ENCODE measurements around the gene PIP4K2A.

The PIP4K2A gene

DNA sequence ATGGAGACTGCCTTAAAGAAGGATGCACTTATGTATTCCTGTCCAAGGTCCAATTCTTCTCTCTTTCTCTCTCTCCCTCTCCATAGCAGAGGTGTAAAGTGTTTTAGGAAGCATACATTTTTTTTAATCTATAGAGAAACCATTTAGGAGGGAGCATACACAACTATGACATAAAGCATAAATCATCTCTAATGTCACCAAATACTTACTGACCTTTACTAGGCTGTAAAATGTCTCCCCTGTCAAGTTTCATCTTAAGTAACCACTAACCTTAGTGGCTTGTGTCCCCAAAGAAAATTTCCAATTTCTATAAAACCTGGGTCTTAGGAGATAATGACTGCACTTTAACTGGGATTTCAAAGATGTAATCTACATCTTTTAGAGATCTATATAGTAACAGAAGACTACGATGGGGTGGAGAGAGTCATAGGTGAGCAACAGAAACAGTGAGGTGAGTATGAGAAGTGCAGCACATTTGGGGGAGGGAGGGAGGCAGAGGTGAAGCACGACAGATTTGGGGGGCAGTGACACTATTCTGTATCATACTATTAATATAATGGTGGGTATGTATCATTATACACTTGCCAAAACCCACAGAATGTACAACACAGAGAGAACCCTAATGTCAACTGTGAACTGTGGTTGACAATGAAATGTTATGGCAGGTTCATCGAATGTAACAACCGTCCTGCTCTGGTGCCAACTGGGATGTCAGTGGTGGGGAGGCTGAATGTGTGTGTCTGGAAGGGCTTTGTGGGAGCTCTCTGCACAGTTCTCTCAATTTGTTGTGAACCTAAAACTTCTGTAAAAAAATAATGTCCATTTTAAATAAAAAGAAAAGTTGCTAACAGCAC lies 79.5 kb downstream of the PIP4K2A start:
- no peaks in the 10 kb centered on the region for H3K27me3 ChIP-seq (ENCODE audit: control insufficient read depth in 1 of 2, insufficient read depth in 2 of 2, low read length in 2 of 2)
- H3K9me3 ChIP-seq (ENCODE audit: control insufficient read depth in 1 of 2, low read length in 2 of 2), result no peaks in the 10 kb centered on the region
- H3K4me1 ChIP-seq (ENCODE audit: control insufficient read depth in 1 of 2, insufficient read depth in 2 of 2, low read length in 2 of 2), result peaks cover 6 to 31% of the 10 kb centered on the region in 2 donors
- no peak overlapping the region for H3K4me3 ChIP-seq (ENCODE audit: low read depth in 1 of 2, low read length in 2 of 2)
- H3K27ac ChIP-seq (ENCODE audit: low read depth, low read length), result no peak overlapping the region
- no peak overlapping the region for H3K9ac ChIP-seq (ENCODE audit: low read depth in 1 of 2, low read length in 2 of 2)
- H3K36me3 ChIP-seq (ENCODE audit: control insufficient read depth in 1 of 2, insufficient read depth in 2 of 2, low read length in 2 of 2), result no peaks in the 10 kb centered on the region

DNA sequence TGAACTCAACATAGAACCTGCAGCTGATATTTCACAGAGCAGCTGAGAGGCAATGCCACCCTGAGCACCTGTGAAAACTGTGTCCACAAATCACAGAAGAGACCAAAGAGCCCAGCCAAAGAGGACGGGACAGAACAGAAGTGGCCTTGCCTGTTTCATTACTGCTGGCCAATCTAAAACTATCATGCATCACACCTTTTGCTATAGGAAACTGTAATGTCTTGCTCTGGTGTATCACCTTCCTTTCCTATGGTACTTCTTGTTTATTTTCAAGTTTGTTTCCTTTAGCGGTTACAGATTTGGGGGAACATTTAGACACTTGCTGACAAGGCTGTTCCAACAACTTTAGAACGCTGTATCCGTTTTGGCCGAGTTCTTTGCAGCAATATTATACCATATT lies 80.3 kb downstream of the PIP4K2A start:
- no peak overlapping the region for H3K4me3 ChIP-seq (ENCODE audit: low read depth in 1 of 2, low read length in 2 of 2)
- no peaks in the 10 kb centered on the region for H3K9me3 ChIP-seq (ENCODE audit: control insufficient read depth in 1 of 2, low read length in 2 of 2)
- H3K36me3 ChIP-seq (ENCODE audit: control insufficient read depth in 1 of 2, insufficient read depth in 2 of 2, low read length in 2 of 2), result no peaks in the 10 kb centered on the region
- no peaks in the 10 kb centered on the region for H3K27me3 ChIP-seq (ENCODE audit: control insufficient read depth in 1 of 2, insufficient read depth in 2 of 2, low read length in 2 of 2)
- H3K4me1 ChIP-seq (ENCODE audit: control insufficient read depth in 1 of 2, insufficient read depth in 2 of 2, low read length in 2 of 2), result peaks cover 6 to 31% of the 10 kb centered on the region in 2 donors
- no peak overlapping the region for H3K9ac ChIP-seq (ENCODE audit: low read depth in 1 of 2, low read length in 2 of 2)
- no peak overlapping the region for H3K27ac ChIP-seq (ENCODE audit: low read depth, low read length)

DNA sequence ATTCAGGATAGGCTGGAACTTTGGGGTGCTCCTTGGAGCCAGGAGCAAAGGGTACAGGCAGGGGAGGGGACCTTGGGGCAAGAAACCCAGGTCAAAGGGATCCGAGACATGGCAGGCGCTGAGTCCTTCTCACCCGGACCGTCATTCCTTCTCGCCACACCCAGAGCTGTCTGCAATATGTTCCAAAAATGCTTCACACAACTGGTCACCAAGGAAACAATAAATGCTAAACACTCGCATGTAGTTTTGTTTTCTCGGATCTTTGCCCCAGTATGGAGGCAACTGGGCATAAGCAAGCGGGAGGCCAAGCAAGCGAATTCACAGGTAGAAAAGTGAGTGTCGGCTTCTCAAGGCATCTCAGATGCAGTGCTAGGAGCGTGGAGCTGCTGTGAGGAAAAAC lies 80.8 kb downstream of the PIP4K2A start:
- Histone ChIP-seq H3K9ac (ENCODE audit: low read depth in 1 of 2, low read length in 2 of 2) (no peak overlapping the region), H3K27ac (ENCODE audit: low read depth, low read length) (no peak overlapping the region), H3K9me3 (ENCODE audit: control insufficient read depth in 1 of 2, low read length in 2 of 2) (no peaks in the 10 kb centered on the region), H3K36me3 (ENCODE audit: control insufficient read depth in 1 of 2, insufficient read depth in 2 of 2, low read length in 2 of 2) (no peaks in the 10 kb centered on the region), H3K4me3 (ENCODE audit: low read depth in 1 of 2, low read length in 2 of 2) (no peak overlapping the region), H3K27me3 (ENCODE audit: control insufficient read depth in 1 of 2, insufficient read depth in 2 of 2, low read length in 2 of 2) (no peaks in the 10 kb centered on the region), H3K4me1 (ENCODE audit: control insufficient read depth in 1 of 2, insufficient read depth in 2 of 2, low read length in 2 of 2) (peaks cover 6 to 26% of the 10 kb centered on the region in 2 donors)

DNA sequence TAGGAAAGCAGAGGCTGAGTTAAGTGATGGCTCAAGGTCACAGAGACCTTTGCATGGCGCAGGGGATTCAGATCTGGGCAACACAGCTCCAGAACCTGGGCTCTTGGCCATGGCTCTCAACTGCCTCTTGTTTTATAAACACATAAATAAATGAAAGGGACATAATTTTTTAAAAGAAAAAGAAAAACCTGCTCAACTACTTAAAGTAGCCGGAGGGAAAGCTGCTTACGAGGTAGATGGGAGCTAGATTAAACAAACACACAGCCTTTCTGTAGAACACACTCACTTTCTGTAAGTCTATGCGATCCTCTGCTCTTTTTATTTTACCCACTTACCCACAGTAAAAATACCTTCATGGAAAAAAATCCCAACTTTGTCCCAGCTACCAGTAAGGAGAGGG lies 81.3 kb downstream of the PIP4K2A start:
- Histone ChIP-seq H3K9ac (ENCODE audit: low read depth in 1 of 2, low read length in 2 of 2) (no peak overlapping the region), H3K27ac (ENCODE audit: low read depth, low read length) (no peak overlapping the region), H3K4me3 (ENCODE audit: low read depth in 1 of 2, low read length in 2 of 2) (no peak overlapping the region), H3K9me3 (ENCODE audit: control insufficient read depth in 1 of 2, low read length in 2 of 2) (no peaks in the 10 kb centered on the region), H3K36me3 (ENCODE audit: control insufficient read depth in 1 of 2, insufficient read depth in 2 of 2, low read length in 2 of 2) (no peaks in the 10 kb centered on the region), H3K27me3 (ENCODE audit: control insufficient read depth in 1 of 2, insufficient read depth in 2 of 2, low read length in 2 of 2) (no peaks in the 10 kb centered on the region), H3K4me1 (ENCODE audit: control insufficient read depth in 1 of 2, insufficient read depth in 2 of 2, low read length in 2 of 2) (peaks cover 6 to 26% of the 10 kb centered on the region in 2 donors)

DNA sequence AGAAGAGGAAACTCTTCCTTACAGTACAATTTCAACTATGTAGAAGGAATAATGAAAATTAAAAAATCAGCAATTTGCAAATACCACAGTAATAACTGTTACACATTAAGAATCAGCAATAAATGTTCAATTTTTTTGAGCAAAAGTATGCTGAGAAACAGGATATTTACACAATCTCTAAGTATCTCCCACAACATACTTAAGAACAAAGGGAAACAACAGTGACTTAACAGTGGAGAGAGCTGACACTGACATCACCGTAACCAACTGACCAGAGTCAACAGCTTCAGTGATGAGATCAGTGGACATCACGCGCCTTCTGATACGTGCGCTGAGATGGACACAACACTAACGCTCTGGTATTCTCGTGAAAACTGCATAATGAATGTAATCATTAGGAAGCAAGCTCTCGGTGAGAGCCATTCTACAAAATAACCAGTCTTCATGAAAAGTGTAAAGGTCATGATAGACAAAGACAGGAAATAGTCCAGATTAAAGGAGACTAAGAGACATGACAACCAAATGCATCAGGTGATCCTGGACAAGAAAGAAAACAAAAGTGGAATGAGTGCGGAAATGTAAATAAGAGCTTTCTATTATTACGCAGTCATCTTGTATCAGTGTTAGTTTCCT lies 82.6 kb downstream of the PIP4K2A start:
- H3K27ac ChIP-seq (ENCODE audit: low read depth, low read length), result peak overlapping the region; percentile 42
- no peak overlapping the region for H3K9ac ChIP-seq (ENCODE audit: low read depth in 1 of 2, low read length in 2 of 2)
- no peaks in the 10 kb centered on the region for H3K9me3 ChIP-seq (ENCODE audit: control insufficient read depth in 1 of 2, low read length in 2 of 2)
- peaks cover 6 to 26% of the 10 kb centered on the region in 2 donors for H3K4me1 ChIP-seq (ENCODE audit: control insufficient read depth in 1 of 2, insufficient read depth in 2 of 2, low read length in 2 of 2)
- no peaks in the 10 kb centered on the region for H3K36me3 ChIP-seq (ENCODE audit: control insufficient read depth in 1 of 2, insufficient read depth in 2 of 2, low read length in 2 of 2)
- H3K27me3 ChIP-seq (ENCODE audit: control insufficient read depth in 1 of 2, insufficient read depth in 2 of 2, low read length in 2 of 2), result no peaks in the 10 kb centered on the region
- no peak overlapping the region for H3K4me3 ChIP-seq (ENCODE audit: low read depth in 1 of 2, low read length in 2 of 2)

- Histone ChIP-seq H3K4me3 (ENCODE audit: low read depth in 1 of 2, low read length in 2 of 2) (no peak overlapping the region), H3K27ac (ENCODE audit: low read depth, low read length) (peak overlapping the region; percentile 58), H3K36me3 (ENCODE audit: control insufficient read depth in 1 of 2, insufficient read depth in 2 of 2, low read length in 2 of 2) (no peaks in the 10 kb centered on the region), H3K27me3 (ENCODE audit: control insufficient read depth in 1 of 2, insufficient read depth in 2 of 2, low read length in 2 of 2) (no peaks in the 10 kb centered on the region), H3K9ac (ENCODE audit: low read depth in 1 of 2, low read length in 2 of 2) (no peak overlapping the region), H3K4me1 (ENCODE audit: control insufficient read depth in 1 of 2, insufficient read depth in 2 of 2, low read length in 2 of 2) (peaks cover 6 to 26% of the 10 kb centered on the region in 2 donors), H3K9me3 (ENCODE audit: control insufficient read depth in 1 of 2, low read length in 2 of 2) (no peaks in the 10 kb centered on the region)
Measured at GRCh38 chr10:22631185-22631584, 83.2 kb downstream of the PIP4K2A start.

GRCh38 chr10:22630234-22631174 lies 83.9 kb downstream of the PIP4K2A start:
- no peaks in the 10 kb centered on the region for H3K27me3 ChIP-seq (ENCODE audit: control insufficient read depth in 1 of 2, insufficient read depth in 2 of 2, low read length in 2 of 2)
- peaks cover 6 to 26% of the 10 kb centered on the region in 2 donors for H3K4me1 ChIP-seq (ENCODE audit: control insufficient read depth in 1 of 2, insufficient read depth in 2 of 2, low read length in 2 of 2)
- peak overlapping the region; percentile 58 for H3K27ac ChIP-seq (ENCODE audit: low read depth, low read length)

GRCh38 chr10:22629852-22630233 lies 84.5 kb downstream of the PIP4K2A start:
- Histone ChIP-seq H3K4me1 (ENCODE audit: control insufficient read depth in 1 of 2, insufficient read depth in 2 of 2, low read length in 2 of 2) (peaks cover 6 to 27% of the 10 kb centered on the region in 2 donors), H3K36me3 (ENCODE audit: control insufficient read depth in 1 of 2, insufficient read depth in 2 of 2, low read length in 2 of 2) (no peaks in the 10 kb centered on the region), H3K27me3 (ENCODE audit: control insufficient read depth in 1 of 2, insufficient read depth in 2 of 2, low read length in 2 of 2) (no peaks in the 10 kb centered on the region), H3K9me3 (ENCODE audit: control insufficient read depth in 1 of 2, low read length in 2 of 2) (no peaks in the 10 kb centered on the region), H3K27ac (ENCODE audit: low read depth, low read length) (no peak overlapping the region), H3K4me3 (ENCODE audit: low read depth in 1 of 2, low read length in 2 of 2) (no peak overlapping the region), H3K9ac (ENCODE audit: low read depth in 1 of 2, low read length in 2 of 2) (peak overlapping the region in 1 of 2 donors; percentile 39)

More at GRCh38 chr10:22630234-22631174, 83.9 kb downstream of the PIP4K2A start:
- Histone ChIP-seq H3K4me3 (ENCODE audit: low read depth in 1 of 2, low read length in 2 of 2) (peak overlapping the region in 1 of 2 donors; percentile 14), H3K36me3 (ENCODE audit: control insufficient read depth in 1 of 2, insufficient read depth in 2 of 2, low read length in 2 of 2) (no peaks in the 10 kb centered on the region), H3K9ac (ENCODE audit: low read depth in 1 of 2, low read length in 2 of 2) (peak overlapping the region in 1 of 2 donors; percentile 39), H3K9me3 (ENCODE audit: control insufficient read depth in 1 of 2, low read length in 2 of 2) (no peaks in the 10 kb centered on the region)

GRCh38 chr10:22629126-22629525 lies 85.3 kb downstream of the PIP4K2A start:
- H3K36me3 ChIP-seq (ENCODE audit: control insufficient read depth in 1 of 2, insufficient read depth in 2 of 2, low read length in 2 of 2), result no peaks in the 10 kb centered on the region
- no peak overlapping the region for H3K27ac ChIP-seq (ENCODE audit: low read depth, low read length)
- H3K27me3 ChIP-seq (ENCODE audit: control insufficient read depth in 1 of 2, insufficient read depth in 2 of 2, low read length in 2 of 2), result no peaks in the 10 kb centered on the region
- H3K9ac ChIP-seq (ENCODE audit: low read depth in 1 of 2, low read length in 2 of 2), result no peak overlapping the region
- no peaks in the 10 kb centered on the region for H3K9me3 ChIP-seq (ENCODE audit: control insufficient read depth in 1 of 2, low read length in 2 of 2)
- H3K4me1 ChIP-seq (ENCODE audit: control insufficient read depth in 1 of 2, insufficient read depth in 2 of 2, low read length in 2 of 2), result peaks cover 6 to 34% of the 10 kb centered on the region in 2 donors
- no peak overlapping the region for H3K4me3 ChIP-seq (ENCODE audit: low read depth in 1 of 2, low read length in 2 of 2)
